Measurements from ENCODE around the gene TOR1A.

Gene TOR1A

GRCh38 chr9:129823935-129824601 is at the start of gene TOR1A:
Gene TOR1A (minus strand): TSS chr9:129824136. CDS start chr9:129824085, 51 bp downstream.
- DNase-seq = peak; percentile 93

- no peak for DNase-seq
These were observed 47.1 kb upstream of the TOR1A start for GRCh38 chr9:129871046-129871445.

- no peak for DNase-seq
These were observed 45.9 kb upstream of the TOR1A start for GRCh38 chr9:129869585-129870501.

- DNase-seq = no peak
These were observed 45.0 kb upstream of the TOR1A start for GRCh38 chr9:129868872-129869486.

- no peak for DNase-seq
These were observed 44.3 kb upstream of the TOR1A start for GRCh38 chr9:129868023-129868871.

GRCh38 chr9:129867136-129868022 is 43.4 kb upstream of the TOR1A start:
- no peak for DNase-seq

GRCh38 chr9:129866394-129867135 is 42.6 kb upstream of the TOR1A start:
- DNase-seq = no peak

- no peak for DNase-seq
These were observed 41.9 kb upstream of the TOR1A start for GRCh38 chr9:129865668-129866320.

- no peak for DNase-seq
These were observed 41.2 kb upstream of the TOR1A start for GRCh38 chr9:129864991-129865647.

- peak; percentile 87 for DNase-seq
These were observed 39.2 kb upstream of the TOR1A start for GRCh38 chr9:129863059-129863690.

- no peak for DNase-seq
These were observed 37.5 kb upstream of the TOR1A start for GRCh38 chr9:129861447-129861827.

- no peak for DNase-seq
These were observed 36.9 kb upstream of the TOR1A start for GRCh38 chr9:129860653-129861446.

GRCh38 chr9:129858167-129858962 is 34.4 kb upstream of the TOR1A start:
- DNase-seq = no peak

- no peak for DNase-seq
These were observed 33.3 kb upstream of the TOR1A start for GRCh38 chr9:129857207-129857606.

GRCh38 chr9:129854588-129855110 is 30.7 kb upstream of the TOR1A start:
- DNase-seq = no peak

GRCh38 chr9:129853614-129854013 is 29.7 kb upstream of the TOR1A start:
- no peak for DNase-seq

GRCh38 chr9:129852579-129852978 is 28.6 kb upstream of the TOR1A start:
- DNase-seq = no peak
